A673 (cell line): ENCODE data around the gene TGM1.

Experiments
- EZH2 ChIP-seq: fragments of 200-600 bp; sonication (generic); IDR thresholded peaks from 2 replicates; pipeline ENCODE4 v1.6.1; 2017; ENCODE audit warnings: borderline replicate concordance, low read depth, mild to moderate bottlenecking, mixed read lengths, antibody characterized with exemption, low read length; ENCODE audit not compliant: poor library complexity, severe bottlenecking
- TF ChIP-seq, protein P1 (sequence below): fragments of 300-800, 200-600 bp; sonication (generic); conservative IDR thresholded peaks from 2 replicates; pipeline ENCODE4 v1.5.1; 2017; ENCODE audit warnings: low read depth, mild to moderate bottlenecking, antibody characterized with exemption, low read length, moderate library complexity, mixed read lengths

DNA sequence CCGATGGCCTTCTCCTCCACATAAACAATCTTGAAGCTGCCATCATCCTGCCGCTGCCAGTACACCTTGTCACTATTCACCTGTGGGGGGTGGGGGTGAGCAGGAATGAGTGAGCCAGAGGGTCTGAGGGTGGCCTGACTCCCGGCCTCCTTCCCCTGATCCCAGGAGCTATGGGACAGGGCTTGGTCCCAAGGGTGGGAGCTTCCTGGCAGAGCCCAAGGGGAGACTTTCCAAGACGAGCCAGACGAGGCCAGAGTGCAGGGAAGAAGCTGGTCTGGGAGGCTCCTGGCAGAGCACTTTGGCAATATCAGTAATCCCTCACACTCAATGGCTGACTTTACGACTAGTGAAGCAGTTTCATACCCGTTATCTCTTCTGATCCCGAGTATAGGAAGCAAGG is 7.5 kb downstream of the TGM1 start:
- TF ChIP-seq EZH2 = no peak
- TF ChIP-seq, protein P1, sequence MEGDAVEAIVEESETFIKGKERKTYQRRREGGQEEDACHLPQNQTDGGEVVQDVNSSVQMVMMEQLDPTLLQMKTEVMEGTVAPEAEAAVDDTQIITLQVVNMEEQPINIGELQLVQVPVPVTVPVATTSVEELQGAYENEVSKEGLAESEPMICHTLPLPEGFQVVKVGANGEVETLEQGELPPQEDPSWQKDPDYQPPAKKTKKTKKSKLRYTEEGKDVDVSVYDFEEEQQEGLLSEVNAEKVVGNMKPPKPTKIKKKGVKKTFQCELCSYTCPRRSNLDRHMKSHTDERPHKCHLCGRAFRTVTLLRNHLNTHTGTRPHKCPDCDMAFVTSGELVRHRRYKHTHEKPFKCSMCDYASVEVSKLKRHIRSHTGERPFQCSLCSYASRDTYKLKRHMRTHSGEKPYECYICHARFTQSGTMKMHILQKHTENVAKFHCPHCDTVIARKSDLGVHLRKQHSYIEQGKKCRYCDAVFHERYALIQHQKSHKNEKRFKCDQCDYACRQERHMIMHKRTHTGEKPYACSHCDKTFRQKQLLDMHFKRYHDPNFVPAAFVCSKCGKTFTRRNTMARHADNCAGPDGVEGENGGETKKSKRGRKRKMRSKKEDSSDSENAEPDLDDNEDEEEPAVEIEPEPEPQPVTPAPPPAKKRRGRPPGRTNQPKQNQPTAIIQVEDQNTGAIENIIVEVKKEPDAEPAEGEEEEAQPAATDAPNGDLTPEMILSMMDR = no peak
